ENCODE results near the gene CDY2A. TPM values are rescaled to one million over a fixed set of nuclear protein-coding genes. Genes with fewer than 3 reads are reported as not detected.

CDY2A gene
- total RNA-seq, 1 donor from 2014 or later, result not detected

Other genes with a start within 250 kb of the CDY2A start
- not detected in 2 replicates for gene CDY2B, start 145.6 kb upstream of the CDY2A start, total RNA-seq

All from progenitor cell of endocrine pancreas (in vitro differentiated cells).